Measurements from ENCODE around the gene PPHLN1. TPM values are rescaled to one million over a fixed set of nuclear protein-coding genes. Genes with fewer than 3 reads are reported as not detected.

PPHLN1 gene
- total and polyA plus RNA-seq, 2 of the 8 experiments (the other 6 are each of a cell fraction or from before 2014, with no cell fraction given), result 34.3 to 71.6 TPM

- Histone ChIP-seq H3K4me2 (ENCODE audit: insufficient read depth in 1 of 2, low read depth in 2 of 2, low read length in 2 of 2) (no peak overlapping the region), H3K18ac (ENCODE audit: extremely low read depth, low read length) (no peak overlapping the region)
- FAIRE-seq, result no peak
- TF ChIP-seq EZH2 (IDR thresholded peaks at IDR 0.05; ENCODE audit: low read depth, low read length, severe bottlenecking) (no peak), POLR2A (IDR thresholded peaks at IDR 0.05; ENCODE audit: control extremely low read depth in 1 of 2, low read depth in 2 of 2, low read length in 2 of 2) (no peak)
Observed at GRCh38 chr12:42380733-42381132, 54.8 kb downstream of the PPHLN1 start.

More at GRCh38 chr12:42380733-42381132, 54.8 kb downstream of the PPHLN1 start:
- H3K14ac ChIP-seq (ENCODE audit: insufficient read length), result no peak overlapping the region
- no peaks in the 10 kb centered on the region for H4K20me1 ChIP-seq (replicated peaks in 1 of 2; ENCODE audit: control insufficient read depth in 1 of 2, insufficient read depth in 2 of 2, low read length in 2 of 2)
- H3K9me3 ChIP-seq (ENCODE audit: insufficient read depth in 2 of 2, low read depth in 1 of 2, low read length in 1 of 2), result no peaks in the 10 kb centered on the region
- no peak overlapping the region for H3K4me3 ChIP-seq (ENCODE audit: extremely low read depth in 1 of 4, insufficient read depth in 2 of 4, low read depth in 3 of 4, low read length in 4 of 4)
- H3K23me2 ChIP-seq (ENCODE audit: low read depth, low read length), result no peaks in the 10 kb centered on the region
- CTCF ChIA-PET (ENCODE audit: partially characterized antibody), result interaction anchor here (0.7 to 4.3 kb wide), 2 partner anchors 9 to 958 kb away, joined by 4 to 20 read pairs; no protein-coding TSS in a partner anchor
- no peak overlapping the region for H2AK5ac ChIP-seq (ENCODE audit: low read depth, low read length)
- no peaks in the 10 kb centered on the region; a peak in 2 of 7 replicates for H3K4me1 ChIP-seq (replicated peaks in 1 of 4; ENCODE audit: control insufficient read depth in 3 of 4, insufficient read depth in 4 of 4, low read length in 3 of 4)
- DNase-seq (ENCODE audit: low read depth in 1 of 2, low spot score in 2 of 2), result no peak
- no peak overlapping the region for H2BK120ac ChIP-seq (replicated peaks; ENCODE audit: low read depth, low read length)
- H3K79me2 ChIP-seq (ENCODE audit: control insufficient read depth in 1 of 2, insufficient read depth in 2 of 2, low read length in 2 of 2), result no peaks in the 10 kb centered on the region
- H3K36me3 ChIP-seq (ENCODE audit: control insufficient read depth in 2 of 4, insufficient read depth in 4 of 4, low read length in 3 of 4), result peaks cover 0 to 8% (median 2%) of the 10 kb centered on the region in 4 experiments; a peak in 5 of 8 replicates
- POLR2A ChIA-PET (ENCODE audit: partially characterized antibody), result no interaction called here
- no peak overlapping the region for H3K56ac ChIP-seq (replicated peaks; ENCODE audit: insufficient read length, low read depth, low read length)
- no peak overlapping the region for H4K91ac ChIP-seq (replicated peaks; ENCODE audit: insufficient read length, low read length)
- H3K23ac ChIP-seq (ENCODE audit: insufficient read length), result no peak overlapping the region
- no peak overlapping the region for H4K5ac ChIP-seq (ENCODE audit: insufficient read length, low read depth, low read length)
- no peak overlapping the region for H2BK20ac ChIP-seq (ENCODE audit: low read length)
- no peaks in the 10 kb centered on the region for H3K27me3 ChIP-seq (replicated peaks in 1 of 4; ENCODE audit: control insufficient read depth in 3 of 4, extremely low read depth in 1 of 4, insufficient read depth in 3 of 4, low read length in 3 of 4)
- no peak overlapping the region for H3K9ac ChIP-seq (replicated peaks in 1 of 4; ENCODE audit: extremely low read depth in 1 of 4, low read depth in 3 of 4, low read length in 3 of 4)
- no peak overlapping the region for H2BK12ac ChIP-seq (ENCODE audit: low read depth, low read length)
- H3K79me1 ChIP-seq (ENCODE audit: low read depth, low read length), result peaks cover 2% of the 10 kb centered on the region; the same call in 1 of the 2 replicates
- H3K4ac ChIP-seq (replicated peaks; ENCODE audit: insufficient read length, low read depth, low read length), result no peak overlapping the region
- no peak overlapping the region for H2BK5ac ChIP-seq (ENCODE audit: low read depth, low read length)
- H2BK15ac ChIP-seq (ENCODE audit: low read length), result no peak overlapping the region
- H3K27ac ChIP-seq (ENCODE audit: low read depth, low read length), result no peak overlapping the region
- 36% methylated on average over 1 of the region's 1 CpG; no CpG with 5 or more reads in 1 of the 2 experiments for WGBS, 2 experiments (ENCODE audit: extremely low coverage in 1 of 2, insufficient coverage in 1 of 2, insufficient read length in 1 of 2, insufficient replicate concordance in 2 of 2, low coverage in 1 of 2, low lambda C conversion rate in 2 of 2, missing lambda C conversion rate in 1 of 2)
- H2AFZ ChIP-seq (ENCODE audit: low read length), result no peak overlapping the region
- no peak overlapping the region for H4K8ac ChIP-seq (ENCODE audit: extremely low read depth, insufficient read depth, low read length)

All from H1 (cell line).